ENCODE results near the gene ILF3. TPM values are rescaled to one million over a fixed set of nuclear protein-coding genes. Genes with fewer than 3 reads are reported as not detected.

Gene ILF3
- total RNA-seq, 1 donor from 2014 or later = 536 TPM

GRCh38 chr19:10654610-10655456 is 687 bp downstream of the ILF3 start:
- H3K36me3 Mint-ChIP-seq (ENCODE audit: unreplicated experiment) = no peaks in the 10 kb centered on the region
- peak; percentile 81 for DNase-seq
- H3K4me3 Mint-ChIP-seq (ENCODE audit: unreplicated experiment) = peak overlapping the region; percentile 91
- peaks cover 11% of the 10 kb centered on the region for H3K27me3 Mint-ChIP-seq (ENCODE audit: unreplicated experiment)
- peak overlapping the region; percentile 96 for H3K27ac Mint-ChIP-seq (ENCODE audit: unreplicated experiment)
- H3K4me1 Mint-ChIP-seq (ENCODE audit: low read depth, unreplicated experiment) = peaks cover 12% of the 10 kb centered on the region
- TF ChIP-seq, protein P1, sequence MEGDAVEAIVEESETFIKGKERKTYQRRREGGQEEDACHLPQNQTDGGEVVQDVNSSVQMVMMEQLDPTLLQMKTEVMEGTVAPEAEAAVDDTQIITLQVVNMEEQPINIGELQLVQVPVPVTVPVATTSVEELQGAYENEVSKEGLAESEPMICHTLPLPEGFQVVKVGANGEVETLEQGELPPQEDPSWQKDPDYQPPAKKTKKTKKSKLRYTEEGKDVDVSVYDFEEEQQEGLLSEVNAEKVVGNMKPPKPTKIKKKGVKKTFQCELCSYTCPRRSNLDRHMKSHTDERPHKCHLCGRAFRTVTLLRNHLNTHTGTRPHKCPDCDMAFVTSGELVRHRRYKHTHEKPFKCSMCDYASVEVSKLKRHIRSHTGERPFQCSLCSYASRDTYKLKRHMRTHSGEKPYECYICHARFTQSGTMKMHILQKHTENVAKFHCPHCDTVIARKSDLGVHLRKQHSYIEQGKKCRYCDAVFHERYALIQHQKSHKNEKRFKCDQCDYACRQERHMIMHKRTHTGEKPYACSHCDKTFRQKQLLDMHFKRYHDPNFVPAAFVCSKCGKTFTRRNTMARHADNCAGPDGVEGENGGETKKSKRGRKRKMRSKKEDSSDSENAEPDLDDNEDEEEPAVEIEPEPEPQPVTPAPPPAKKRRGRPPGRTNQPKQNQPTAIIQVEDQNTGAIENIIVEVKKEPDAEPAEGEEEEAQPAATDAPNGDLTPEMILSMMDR (IDR thresholded peaks at IDR 0.05; ENCODE audit: partially characterized antibody, unreplicated experiment) = no peak
- H3K9me3 Mint-ChIP-seq (ENCODE audit: unreplicated experiment) = peaks cover 17% of the 10 kb centered on the region

DNA sequence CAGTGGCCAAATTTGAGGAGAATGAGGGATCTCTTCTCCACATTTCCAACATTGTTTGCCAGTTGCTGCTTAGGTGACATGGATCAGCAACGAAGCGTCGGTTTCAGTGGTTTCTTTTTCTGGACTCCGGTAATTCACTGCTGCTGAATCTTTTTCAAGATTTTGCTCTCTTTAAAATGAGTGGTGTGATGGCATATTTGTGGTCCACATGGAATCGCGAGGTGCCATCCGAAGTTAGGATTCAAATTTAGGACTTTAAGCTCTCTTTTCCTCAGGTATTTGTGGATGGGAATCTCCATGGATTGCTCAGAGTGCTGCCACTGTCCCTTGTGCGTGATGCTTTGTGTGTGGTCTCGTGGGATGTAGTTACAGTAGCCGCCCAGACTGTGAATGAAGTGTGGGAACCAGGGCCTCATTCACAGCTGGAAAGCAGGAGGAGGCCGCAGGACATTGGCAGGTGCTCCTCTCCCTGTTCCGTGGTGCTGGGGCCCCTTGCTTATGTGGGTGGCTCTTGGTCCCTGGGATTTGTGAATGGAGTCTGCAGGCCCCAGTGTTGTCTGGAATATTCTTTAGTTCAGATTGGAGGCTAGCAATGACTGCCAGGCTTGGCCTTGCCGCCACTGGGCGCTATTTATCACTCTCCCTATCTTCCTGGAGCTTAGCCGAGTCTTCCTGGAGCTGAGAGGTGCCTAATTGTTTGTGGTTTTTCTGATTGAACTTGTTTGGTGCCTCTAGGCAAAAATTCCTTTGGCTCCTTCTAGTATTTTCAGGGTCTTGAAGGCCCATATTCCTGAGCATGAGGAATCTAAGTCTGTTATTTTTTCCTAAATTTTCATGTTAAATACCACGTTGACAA is 1.5 kb downstream of the ILF3 start:
- Mint-ChIP-seq H3K27me3 (ENCODE audit: unreplicated experiment) (peaks cover 13% of the 10 kb centered on the region), H3K36me3 (ENCODE audit: unreplicated experiment) (no peaks in the 10 kb centered on the region), H3K9me3 (ENCODE audit: unreplicated experiment) (peaks cover 17% of the 10 kb centered on the region), H3K27ac (ENCODE audit: unreplicated experiment) (peak overlapping the region; percentile 96), H3K4me1 (ENCODE audit: low read depth, unreplicated experiment) (peaks cover 16% of the 10 kb centered on the region), H3K4me3 (ENCODE audit: unreplicated experiment) (peak overlapping the region; percentile 91)
- DNase-seq = peak; percentile 46
- TF ChIP-seq, protein P1 (IDR thresholded peaks at IDR 0.05; ENCODE audit: partially characterized antibody, unreplicated experiment) = no peak

DNA sequence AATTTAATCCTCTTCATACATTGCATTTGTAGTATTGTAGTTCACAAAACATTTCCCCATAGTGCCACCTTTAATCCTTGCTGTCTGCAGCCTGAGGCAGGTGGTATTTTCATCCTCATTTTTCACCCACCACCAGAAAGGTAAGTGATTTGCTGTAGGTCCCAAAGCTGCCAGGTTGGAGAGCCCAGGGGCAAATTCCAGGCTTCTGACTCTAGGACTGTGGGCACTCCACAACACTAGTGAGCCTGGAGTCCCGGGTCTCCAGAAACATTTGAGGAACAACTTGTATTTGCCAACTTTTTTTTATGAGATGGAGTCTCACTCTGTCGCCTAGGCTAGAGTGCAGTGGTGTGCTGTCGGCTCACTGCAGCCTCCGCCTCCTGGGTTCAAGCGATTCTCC is 6.2 kb downstream of the ILF3 start:
- peaks cover 5% of the 10 kb centered on the region for H3K27me3 Mint-ChIP-seq (ENCODE audit: unreplicated experiment)
- no peak overlapping the region for H3K4me3 Mint-ChIP-seq (ENCODE audit: unreplicated experiment)
- H3K9me3 Mint-ChIP-seq (ENCODE audit: unreplicated experiment) = peaks cover 11% of the 10 kb centered on the region
- DNase-seq = no peak
- no peaks in the 10 kb centered on the region for H3K36me3 Mint-ChIP-seq (ENCODE audit: unreplicated experiment)
- peaks cover 28% of the 10 kb centered on the region for H3K4me1 Mint-ChIP-seq (ENCODE audit: low read depth, unreplicated experiment)
- no peak overlapping the region for H3K27ac Mint-ChIP-seq (ENCODE audit: unreplicated experiment)
- TF ChIP-seq, protein P1 (IDR thresholded peaks at IDR 0.05; ENCODE audit: partially characterized antibody, unreplicated experiment) = no peak

DNA sequence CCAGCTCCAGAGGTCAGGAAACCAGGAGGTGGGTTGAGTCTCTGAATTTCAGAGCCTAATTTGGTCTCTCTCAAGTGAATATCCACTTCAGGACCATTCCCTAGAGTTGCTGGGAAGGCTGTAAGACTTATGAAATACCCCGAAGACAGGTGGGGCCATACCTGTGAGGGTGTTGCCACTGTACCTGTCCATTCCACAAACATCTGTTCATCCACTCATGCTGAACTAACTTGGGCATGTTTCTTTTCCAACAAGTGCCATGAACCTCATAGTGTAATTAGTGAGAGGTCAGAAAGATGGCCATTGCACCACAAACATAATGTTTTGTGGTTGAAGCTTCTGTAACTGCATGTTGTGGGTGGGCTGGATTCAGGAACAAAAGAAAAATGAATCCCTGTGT is 7.8 kb downstream of the ILF3 start:
- H3K36me3 Mint-ChIP-seq (ENCODE audit: unreplicated experiment) = no peaks in the 10 kb centered on the region

More for the DNA sequence above, 7.8 kb downstream of the ILF3 start:
- peaks cover 5% of the 10 kb centered on the region for H3K9me3 Mint-ChIP-seq (ENCODE audit: unreplicated experiment)
- peaks cover 2% of the 10 kb centered on the region for H3K27me3 Mint-ChIP-seq (ENCODE audit: unreplicated experiment)
- H3K4me3 Mint-ChIP-seq (ENCODE audit: unreplicated experiment) = no peak overlapping the region
- peaks cover 20% of the 10 kb centered on the region for H3K4me1 Mint-ChIP-seq (ENCODE audit: low read depth, unreplicated experiment)
- H3K27ac Mint-ChIP-seq (ENCODE audit: unreplicated experiment) = no peak overlapping the region
- TF ChIP-seq, protein P1 (IDR thresholded peaks at IDR 0.05; ENCODE audit: partially characterized antibody, unreplicated experiment) = no peak
- DNase-seq = no peak
